Effector memory CD4-positive, alpha-beta T cell (primary cell): Measurements from ENCODE around the gene SMAD7.

Experiments
- DNase-seq, 3 donors: peaks; one replicate each; pipeline ENCODE4 v3.0.0-alpha.2; 2020
- H3K27ac ChIP-seq: 2 replicates; pipeline ENCODE4 v1.7.0; 2013; ENCODE audit warnings: mild to moderate bottlenecking, low read length, moderate library complexity; ENCODE audit not compliant: insufficient read depth, poor library complexity, severe bottlenecking
- H3K27me3 ChIP-seq: replicated peaks from 2 replicates; pipeline ENCODE4 v1.7.0; 2013; ENCODE audit warnings: mild to moderate bottlenecking, low read length; ENCODE audit not compliant: insufficient read depth, control insufficient read depth, poor library complexity, severe bottlenecking
- H3K36me3 ChIP-seq: 2 replicates; pipeline ENCODE4 v1.7.0; 2013; ENCODE audit warnings: mild to moderate bottlenecking, low read length, moderate library complexity; ENCODE audit not compliant: control insufficient read depth, insufficient read depth
- H3K4me1 ChIP-seq: 2 replicates; pipeline ENCODE4 v1.7.0; 2013; ENCODE audit warnings: low read length, mild to moderate bottlenecking; ENCODE audit not compliant: control insufficient read depth, insufficient read depth, poor library complexity, severe bottlenecking
- H3K4me3 ChIP-seq: 2 replicates; pipeline ENCODE4 v1.7.0; 2013; ENCODE audit warnings: low read length, low read depth, mild to moderate bottlenecking; ENCODE audit not compliant: insufficient read depth, poor library complexity, severe bottlenecking
- H3K9me3 ChIP-seq: 2 replicates; pipeline ENCODE4 v1.7.0; 2013; ENCODE audit warnings: mild to moderate bottlenecking, low read length, moderate library complexity; ENCODE audit not compliant: control insufficient read depth

SMAD7 gene

GRCh38 chr18:48938827-48939204, 11.9 kb downstream of the SMAD7 start:
- Histone ChIP-seq H3K4me3 (no peak overlapping the region), H3K27ac (no peak overlapping the region), H3K4me1 (peaks cover 67% of the 10 kb centered on the region), H3K9me3 (no peaks in the 10 kb centered on the region), H3K27me3 (no peaks in the 10 kb centered on the region), H3K36me3 (peaks cover 6% of the 10 kb centered on the region)
- no peak for DNase-seq

GRCh38 chr18:48937869-48938750, 12.7 kb downstream of the SMAD7 start:
- peaks cover 6% of the 10 kb centered on the region for H3K36me3 ChIP-seq
- H3K27me3 ChIP-seq = no peaks in the 10 kb centered on the region
- no peaks in the 10 kb centered on the region for H3K9me3 ChIP-seq
- DNase-seq = no peak
- peaks cover 67% of the 10 kb centered on the region for H3K4me1 ChIP-seq
- H3K4me3 ChIP-seq = no peak overlapping the region
- H3K27ac ChIP-seq = no peak overlapping the region

- H3K27me3 ChIP-seq = no peaks in the 10 kb centered on the region
- H3K27ac ChIP-seq = no peak overlapping the region
- peaks cover 68% of the 10 kb centered on the region for H3K4me1 ChIP-seq
- H3K4me3 ChIP-seq = no peak overlapping the region
- no peak for DNase-seq
- H3K9me3 ChIP-seq = no peaks in the 10 kb centered on the region
- no peaks in the 10 kb centered on the region for H3K36me3 ChIP-seq
These were observed 15.4 kb downstream of the SMAD7 start for GRCh38 chr18:48935433-48935774.

- no peaks in the 10 kb centered on the region for H3K9me3 ChIP-seq
- no peak overlapping the region for H3K4me3 ChIP-seq
- H3K27ac ChIP-seq = no peak overlapping the region
- H3K4me1 ChIP-seq = peaks cover 67% of the 10 kb centered on the region
- no peaks in the 10 kb centered on the region for H3K27me3 ChIP-seq
- no peaks in the 10 kb centered on the region for H3K36me3 ChIP-seq
- DNase-seq = no peak
These were observed 15.9 kb downstream of the SMAD7 start for GRCh38 chr18:48934723-48935432.

DNA sequence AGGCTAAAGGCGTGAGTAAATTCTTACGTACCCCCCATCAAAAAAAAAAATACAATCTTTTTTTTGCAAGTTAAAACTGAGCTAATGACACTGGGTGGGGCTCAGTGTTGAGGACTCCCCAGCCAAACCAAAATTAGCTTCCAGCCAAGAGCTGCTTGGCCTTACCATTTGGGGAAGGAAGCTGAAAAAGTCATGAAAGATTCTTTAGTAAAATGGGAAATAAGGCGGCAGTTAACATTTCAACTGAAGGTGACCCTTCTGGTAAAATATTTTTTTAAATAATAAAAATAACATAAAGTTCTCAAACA, 16.4 kb downstream of the SMAD7 start:
- DNase-seq = no peak
- no peak overlapping the region for H3K4me3 ChIP-seq
- H3K36me3 ChIP-seq = no peaks in the 10 kb centered on the region
- H3K27me3 ChIP-seq = no peaks in the 10 kb centered on the region
- H3K9me3 ChIP-seq = no peaks in the 10 kb centered on the region
- H3K27ac ChIP-seq = no peak overlapping the region
- peaks cover 67% of the 10 kb centered on the region for H3K4me1 ChIP-seq

DNA sequence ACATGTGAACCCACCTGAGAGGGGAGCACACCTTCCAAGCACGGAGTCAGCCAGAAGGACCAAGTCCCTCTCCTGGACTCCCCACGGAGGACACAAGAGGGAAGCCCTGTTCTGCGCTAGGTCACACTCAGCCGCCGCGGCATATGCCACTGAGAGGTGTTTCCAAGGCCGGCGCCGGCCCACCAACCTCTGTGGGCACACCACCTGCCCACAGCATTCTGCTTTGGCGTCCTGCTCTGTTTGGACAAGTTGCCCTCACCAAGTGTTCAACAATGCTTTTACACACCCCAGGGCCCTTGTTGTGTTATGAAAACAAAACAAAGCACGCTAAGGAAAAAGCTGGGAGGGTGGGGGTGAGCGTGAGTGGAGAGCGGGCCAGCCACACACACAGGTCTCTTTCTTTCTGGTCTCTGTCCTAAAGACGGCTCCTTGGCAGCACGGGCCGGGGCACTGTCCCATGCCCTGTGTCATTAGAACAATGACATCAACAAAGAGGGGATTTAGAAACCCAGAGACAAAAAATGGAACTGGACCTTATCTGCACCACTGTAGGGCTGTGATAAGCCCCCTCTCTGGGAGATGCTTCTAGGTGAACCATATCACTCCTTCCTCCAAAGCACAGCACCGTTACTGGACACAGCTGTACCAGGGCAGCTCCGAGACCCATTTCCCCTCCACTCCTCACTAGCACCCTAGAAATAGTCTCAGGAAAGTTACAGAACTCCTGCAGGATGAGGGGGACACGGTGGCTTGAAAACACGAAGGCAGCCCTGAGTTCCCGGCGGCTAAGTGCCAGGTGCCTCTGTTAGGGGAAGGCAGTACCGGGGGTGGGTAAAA, 17.0 kb downstream of the SMAD7 start:
- Histone ChIP-seq H3K4me3 (no peak overlapping the region), H3K36me3 (no peaks in the 10 kb centered on the region), H3K4me1 (peaks cover 69% of the 10 kb centered on the region), H3K27ac (no peak overlapping the region), H3K9me3 (no peaks in the 10 kb centered on the region), H3K27me3 (no peaks in the 10 kb centered on the region)
- DNase-seq = no peak

- Histone ChIP-seq H3K9me3 (no peaks in the 10 kb centered on the region), H3K4me1 (peaks cover 78% of the 10 kb centered on the region), H3K27me3 (no peaks in the 10 kb centered on the region), H3K4me3 (peak overlapping the region; percentile 4), H3K27ac (no peak overlapping the region), H3K36me3 (no peaks in the 10 kb centered on the region)
- DNase-seq = no peak
These were observed 17.8 kb downstream of the SMAD7 start for GRCh38 chr18:48932822-48933510.

GRCh38 chr18:48932462-48932818, 18.3 kb downstream of the SMAD7 start:
- peaks cover 80% of the 10 kb centered on the region for H3K4me1 ChIP-seq
- no peaks in the 10 kb centered on the region for H3K9me3 ChIP-seq
- H3K4me3 ChIP-seq = peak overlapping the region; percentile 4
- no peak overlapping the region for H3K27ac ChIP-seq
- no peak for DNase-seq
- no peaks in the 10 kb centered on the region for H3K36me3 ChIP-seq
- no peaks in the 10 kb centered on the region for H3K27me3 ChIP-seq

DNA sequence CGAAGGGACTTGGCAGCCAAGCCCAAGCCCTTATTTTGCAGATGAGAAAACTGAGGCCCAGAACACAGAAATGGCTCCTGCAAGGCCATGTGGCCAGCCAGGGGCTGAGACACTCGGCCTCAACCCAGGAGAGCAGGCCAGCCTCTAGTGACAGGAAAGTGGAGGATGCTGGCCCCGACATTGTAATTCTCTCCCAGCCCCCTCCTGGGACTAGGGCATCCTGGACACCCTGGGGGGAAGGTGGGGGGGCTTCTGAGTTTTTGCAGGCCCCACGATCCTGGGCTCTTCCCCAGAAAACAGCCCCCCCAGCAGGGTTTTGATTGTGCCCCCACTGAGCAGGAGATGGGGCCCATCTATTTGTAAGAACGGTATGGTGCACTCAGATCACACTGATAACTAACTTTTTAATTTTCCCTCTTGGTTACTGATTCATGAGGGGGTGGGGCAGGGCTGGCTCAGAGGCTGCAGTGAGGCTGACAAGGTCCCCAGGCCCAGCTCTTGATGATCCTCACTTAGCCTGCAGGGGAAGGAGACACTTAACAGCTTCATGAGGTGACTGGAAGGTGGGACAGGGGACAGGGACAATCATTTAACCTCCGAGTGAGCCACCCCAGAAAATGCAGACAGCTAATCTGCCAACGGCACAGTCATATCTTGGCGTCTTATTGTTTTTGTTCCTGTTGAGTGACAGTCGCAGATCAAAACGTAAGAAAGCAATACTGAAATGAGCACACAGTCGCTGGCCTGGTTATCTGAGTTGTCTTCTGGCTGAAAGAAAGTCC, 18.9 kb downstream of the SMAD7 start:
- DNase-seq = no peak
- Histone ChIP-seq H3K27me3 (no peaks in the 10 kb centered on the region), H3K36me3 (no peaks in the 10 kb centered on the region), H3K27ac (no peak overlapping the region), H3K9me3 (no peaks in the 10 kb centered on the region), H3K4me3 (peak overlapping the region; percentile 4), H3K4me1 (peaks cover 77% of the 10 kb centered on the region)
